Ramos (cell line): ENCODE measurements around the gene NYAP2.

Source experiments
- in situ Hi-C: fragments of 300-500 bp; cut with MboI; formaldehyde crosslinking; loops from one replicate; pipeline ENCODE4 v1.14.3; 2022; ENCODE audit warnings: low sequenced_read_pairs; ENCODE audit not compliant: unreplicated experiment

The NYAP2 gene

DNA sequence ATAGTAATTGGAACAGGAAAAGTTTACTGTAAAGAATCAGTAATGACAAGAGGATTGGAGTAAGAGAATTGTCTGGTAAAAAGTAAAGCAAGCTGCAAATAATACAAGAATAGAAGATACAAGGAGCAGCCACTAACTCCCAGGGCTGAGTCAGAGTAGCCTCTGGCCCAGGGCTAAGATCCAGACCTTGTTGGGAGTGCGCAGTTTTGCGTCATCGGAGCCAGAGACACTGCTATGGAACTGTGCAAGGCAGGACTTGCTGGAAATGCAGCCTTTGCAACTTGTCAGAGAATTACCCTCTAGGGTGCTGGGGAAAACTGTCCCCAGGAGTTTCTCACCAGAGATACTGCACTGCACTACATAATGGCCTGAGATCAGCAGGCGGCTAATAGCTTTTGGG lies 135.2 kb downstream of the NYAP2 start:
- in situ Hi-C loops = no loop called here

- in situ Hi-C loops = no loop called here
Observed at GRCh38 chr2:225536036-225536435, 136.5 kb downstream of the NYAP2 start.

GRCh38 chr2:225543626-225544025 lies 144.1 kb downstream of the NYAP2 start:
- in situ Hi-C loops = no loop called here

DNA sequence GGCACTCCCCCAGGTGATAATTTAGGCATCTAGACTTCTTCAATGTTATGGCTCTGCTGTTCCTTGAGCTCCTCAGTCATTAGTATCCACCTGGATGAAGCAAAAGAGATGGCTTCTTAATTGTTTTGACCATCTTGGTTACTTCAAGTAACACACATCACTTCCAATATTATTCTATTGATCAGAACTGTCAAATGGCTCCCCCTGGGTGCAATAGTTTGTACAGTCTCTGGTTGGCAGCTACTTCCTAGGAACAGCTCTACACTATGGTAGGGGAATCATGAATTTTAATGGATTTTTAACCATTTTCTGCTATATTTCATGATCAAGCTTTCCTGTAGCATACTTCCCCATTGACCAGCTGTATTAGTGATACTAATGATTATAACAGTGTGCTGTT lies 157.0 kb downstream of the NYAP2 start:
- in situ Hi-C loops = no loop called here

- in situ Hi-C loops = no loop called here
Observed at GRCh38 chr2:225558399-225559071, 159.0 kb downstream of the NYAP2 start.

DNA sequence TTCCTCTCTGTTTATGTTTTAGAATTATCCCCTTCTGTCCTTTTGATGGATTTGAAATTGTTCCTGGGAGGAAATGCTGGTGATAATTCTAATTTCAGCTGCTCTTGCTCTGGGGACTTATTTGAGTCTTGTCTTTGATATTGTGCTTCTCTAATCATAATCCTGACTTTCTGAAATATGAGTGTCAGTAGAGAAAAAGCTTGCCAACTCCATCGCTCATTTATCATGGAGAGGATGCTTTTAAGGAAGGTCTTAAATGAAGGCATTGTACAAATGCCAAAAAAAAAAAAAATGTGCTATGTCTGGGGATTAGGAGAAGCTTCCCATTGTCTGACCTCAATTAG lies 159.5 kb downstream of the NYAP2 start:
- in situ Hi-C loops = no loop called here

DNA sequence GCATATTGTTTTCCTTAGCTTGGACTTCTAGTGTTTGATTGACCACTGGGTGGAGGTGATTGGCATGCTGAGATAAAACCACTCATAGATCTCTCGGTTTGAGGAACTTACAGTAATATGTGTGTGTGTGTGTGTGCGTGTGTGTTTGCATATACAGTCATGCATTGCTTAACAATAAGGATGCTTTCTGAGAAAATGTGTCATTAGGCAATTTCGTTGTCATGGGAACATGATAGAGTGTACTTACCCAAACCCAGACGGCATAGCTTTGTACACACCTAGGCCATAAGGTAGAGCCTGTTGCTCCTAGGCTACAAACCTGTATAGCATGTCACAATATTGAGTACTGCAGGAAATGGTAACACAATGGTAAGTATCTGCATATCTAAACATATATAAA lies 167.3 kb downstream of the NYAP2 start:
- in situ Hi-C loops = no loop called here

DNA sequence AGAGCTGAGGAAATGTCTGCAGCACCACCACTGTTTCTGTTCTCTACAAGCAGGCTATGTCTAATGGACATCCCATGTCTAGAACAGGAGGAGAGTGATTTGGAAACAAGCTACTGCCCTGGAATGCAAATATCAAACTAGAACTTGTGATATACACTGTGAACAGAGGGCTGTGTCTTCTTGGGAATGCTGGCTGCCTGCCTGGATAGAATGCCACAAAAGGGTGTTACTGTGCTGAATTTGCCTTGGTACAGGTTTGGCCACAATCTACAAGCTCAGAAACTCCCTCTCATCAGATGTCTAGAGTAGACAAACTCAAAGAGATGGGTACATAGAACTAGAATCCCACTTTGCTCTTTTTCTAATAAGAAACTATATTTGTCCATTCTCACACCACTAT lies 170.5 kb downstream of the NYAP2 start:
- in situ Hi-C loops = no loop called here

DNA sequence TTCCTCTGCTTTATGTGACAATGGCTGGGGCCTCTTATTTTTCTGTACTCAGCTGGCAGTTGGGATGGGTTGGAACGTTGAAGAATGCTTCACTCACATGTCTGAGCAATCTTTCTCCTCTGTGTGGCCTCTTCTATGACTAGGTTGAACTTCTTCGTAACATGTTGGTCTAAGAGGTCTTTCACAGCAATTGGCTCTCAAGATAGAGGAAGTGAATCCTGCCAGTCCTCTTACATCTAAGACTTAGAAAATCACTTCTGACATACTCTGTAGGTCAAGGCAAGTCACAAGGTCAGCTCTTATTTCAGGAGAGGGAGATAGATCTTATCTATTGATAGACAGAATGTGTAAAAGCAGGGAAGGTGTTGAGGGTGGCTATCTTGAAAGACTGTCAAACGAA lies 174.1 kb downstream of the NYAP2 start:
- in situ Hi-C loops = no loop called here

- in situ Hi-C loops = no loop called here
Observed at GRCh38 chr2:225574582-225575138, 175.2 kb downstream of the NYAP2 start.

DNA sequence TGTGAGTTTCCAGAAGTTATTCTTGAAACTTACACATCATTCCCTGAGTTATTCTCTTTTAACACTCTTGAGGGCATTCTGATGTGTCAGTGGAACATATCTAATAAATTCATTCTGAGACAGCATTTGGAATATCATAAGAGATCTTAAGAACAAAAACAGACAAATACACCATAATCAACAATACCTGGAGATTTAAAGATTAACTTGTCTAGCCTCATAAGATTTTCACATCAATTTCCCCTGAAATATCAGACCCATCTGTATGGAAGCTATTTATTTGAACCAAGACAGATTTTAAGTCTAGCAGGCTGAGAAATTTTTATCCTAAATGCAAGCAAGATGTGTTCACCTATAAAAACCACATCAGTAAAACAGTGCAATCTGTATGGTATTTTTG lies 181.6 kb downstream of the NYAP2 start:
- in situ Hi-C loops = no loop called here

DNA sequence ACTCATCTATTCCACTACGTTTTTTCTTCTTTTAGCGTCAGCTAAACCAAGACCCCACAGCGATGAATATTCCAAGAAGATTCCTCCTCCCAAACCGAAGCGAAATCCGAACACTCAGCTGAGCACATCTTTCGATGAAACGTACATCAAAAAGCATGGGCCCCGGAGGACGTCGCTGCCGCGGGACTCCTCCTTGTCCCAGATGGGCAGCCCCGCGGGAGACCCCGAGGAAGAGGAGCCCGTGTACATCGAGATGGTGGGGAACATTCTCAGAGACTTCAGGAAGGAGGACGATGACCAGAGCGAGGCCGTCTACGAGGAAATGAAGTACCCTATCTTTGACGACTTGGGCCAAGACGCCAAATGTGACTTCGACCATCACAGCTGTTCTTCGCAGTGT lies 182.4 kb downstream of the NYAP2 start:
- in situ Hi-C loops = no loop called here

- in situ Hi-C loops = no loop called here
Observed at GRCh38 chr2:225582355-225583116, 183.0 kb downstream of the NYAP2 start.

DNA sequence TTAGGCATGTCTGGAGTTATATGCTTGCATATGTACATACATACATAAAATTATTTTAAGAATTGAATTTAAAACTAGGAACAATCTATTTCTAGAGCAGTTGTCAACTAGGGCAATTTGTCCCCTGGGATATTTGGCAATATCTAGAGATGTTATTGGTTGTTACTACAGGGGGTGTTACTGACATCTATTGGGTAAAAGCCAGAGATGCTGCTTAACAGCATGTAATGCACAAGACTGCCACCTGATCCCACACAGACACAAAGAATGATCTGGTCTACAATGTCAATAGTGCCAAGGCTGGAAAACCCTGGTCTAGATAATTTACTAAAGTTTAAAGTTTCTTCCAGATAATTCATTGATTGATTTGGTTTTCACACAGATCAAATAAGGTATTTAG lies 185.3 kb downstream of the NYAP2 start:
- in situ Hi-C loops = no loop called here

GRCh38 chr2:225590932-225591331 lies 191.4 kb downstream of the NYAP2 start:
- in situ Hi-C loops = no loop called here

DNA sequence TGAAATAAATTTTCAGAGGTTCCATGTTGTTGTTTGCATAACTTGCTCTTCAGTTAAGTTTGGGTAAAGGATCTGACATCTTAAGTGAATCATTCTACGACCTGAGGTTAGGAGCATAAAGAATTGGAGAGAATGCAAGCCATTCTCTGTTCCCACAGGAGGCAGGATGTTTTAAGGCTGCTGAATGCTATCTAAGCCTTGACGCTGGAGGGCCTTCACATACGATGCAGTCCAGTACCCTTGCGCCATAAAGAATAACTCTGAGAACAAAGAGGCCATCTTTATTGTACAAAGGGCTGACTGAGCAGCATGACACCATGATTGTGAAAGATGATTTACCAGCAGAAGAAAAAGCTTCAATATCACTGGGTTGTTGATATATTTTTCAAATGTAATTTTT lies 198.4 kb downstream of the NYAP2 start:
- in situ Hi-C loops = no loop called here

GRCh38 chr2:225598426-225598825 lies 198.9 kb downstream of the NYAP2 start:
- in situ Hi-C loops = no loop called here

DNA sequence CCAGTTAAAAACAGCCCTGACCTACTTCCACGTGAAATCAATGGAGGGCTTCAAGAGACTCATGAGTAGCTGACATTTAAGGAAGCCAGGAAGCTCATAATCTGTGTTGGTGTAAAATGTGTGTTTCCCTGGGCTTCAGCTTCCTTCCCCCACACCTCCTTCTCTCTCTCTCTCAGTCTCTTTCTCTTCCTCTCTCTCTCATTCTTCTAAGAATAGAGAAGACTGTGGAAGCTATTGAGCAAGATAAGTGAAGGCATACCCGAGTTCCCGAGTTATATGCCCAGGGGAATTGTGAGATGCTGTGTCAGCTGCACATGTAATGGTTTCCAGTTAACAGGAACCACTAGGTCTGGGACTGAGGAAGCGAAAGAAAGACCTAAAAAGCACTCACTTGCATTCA lies 199.4 kb downstream of the NYAP2 start:
- in situ Hi-C loops = no loop called here

GRCh38 chr2:225599856-225600255 lies 200.3 kb downstream of the NYAP2 start:
- in situ Hi-C loops = no loop called here

DNA sequence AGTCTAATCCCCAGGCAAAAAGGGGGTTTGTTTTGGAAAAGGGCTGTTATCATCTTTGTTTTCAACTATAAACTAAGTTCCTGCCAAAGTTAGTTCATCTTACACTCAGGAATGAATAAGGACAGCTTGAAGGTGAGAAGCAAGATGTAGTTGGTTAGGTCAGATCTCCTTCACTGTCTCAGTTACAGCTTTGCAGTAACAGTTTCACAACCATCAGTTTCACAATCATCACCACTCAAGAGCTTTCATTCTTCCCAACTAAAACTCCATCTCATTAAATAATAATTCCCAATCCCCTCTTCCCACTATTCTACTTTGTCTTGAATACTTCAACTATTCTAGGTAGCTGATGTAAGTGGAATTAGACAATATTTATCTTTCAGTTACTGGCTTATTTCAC lies 200.9 kb downstream of the NYAP2 start:
- in situ Hi-C loops = no loop called here

DNA sequence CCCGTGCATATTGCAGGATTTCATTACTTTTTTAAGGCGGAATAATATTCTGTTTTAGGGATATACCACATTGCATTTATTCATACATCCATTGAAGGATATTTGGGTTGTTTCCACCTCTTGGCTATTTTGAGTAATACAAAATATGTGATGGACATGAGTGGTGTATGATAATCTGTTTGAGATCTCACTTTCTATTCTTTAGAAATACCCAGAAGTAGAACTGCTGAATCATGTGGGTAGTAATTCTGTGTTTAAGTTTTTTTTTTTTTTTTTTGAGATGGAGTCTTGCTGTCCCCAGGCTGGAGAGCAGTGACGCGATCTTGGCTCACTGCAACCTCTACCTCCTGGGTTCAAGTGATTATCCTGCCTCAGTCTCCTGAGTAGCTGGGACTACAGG lies 201.4 kb downstream of the NYAP2 start:
- in situ Hi-C loops = no loop called here

DNA sequence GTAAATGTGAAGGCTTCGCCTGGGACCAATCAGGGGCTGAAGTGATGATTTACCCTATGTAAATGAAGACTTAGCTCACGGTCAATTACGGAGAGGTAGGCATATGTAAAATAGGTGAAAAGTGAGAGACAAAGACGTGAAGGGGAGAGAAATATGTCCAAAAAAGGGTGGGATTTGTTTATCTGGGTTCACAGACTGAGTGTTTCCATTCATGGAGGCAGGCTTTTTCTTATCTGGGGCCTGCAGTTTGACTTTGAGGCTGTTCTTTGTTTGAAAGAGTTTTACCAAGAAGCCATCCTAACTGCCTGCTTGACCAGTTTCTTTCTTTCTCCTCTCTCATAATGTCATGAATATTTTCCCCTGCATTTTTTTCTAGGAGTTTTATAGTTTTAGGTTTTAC lies 202.7 kb downstream of the NYAP2 start:
- in situ Hi-C loops = no loop called here
